ENCODE measurements around the gene TSPAN18. TPM values are rescaled to one million over a fixed set of nuclear protein-coding genes. Genes with fewer than 3 reads are reported as not detected.

The TSPAN18 gene
- total RNA-seq, 4 donors from 2014 or later, result 2.6 to 28.9 (median 4.9) TPM

- Histone ChIP-seq H3K4me1 (peaks cover 10 to 42% (median 14%) of the 10 kb centered on the region in 4 donors), H3K36me3 (no peaks in the 10 kb centered on the region), H3K4me3 (no peak overlapping the region), H3K27ac (no peak overlapping the region), H3K27me3 (no peaks in the 10 kb centered on the region), H3K9me3 (no peaks in the 10 kb centered on the region)
- in situ Hi-C loops (cut with MboI; ENCODE audit: low pct_ligation_motif_present in 1 of 4, low pct_unique_long_range_greater_than_20kb in 1 of 4, low sequenced_read_pairs in 3 of 4) (loop anchor here in 2 of 4 donors (25.0 kb wide), 1 partner anchor 393 kb away; no protein-coding TSS in a partner anchor), intact Hi-C loops (cut with DNase I; ENCODE audit: low total_unique reads) (no loop called here)
- DNase-seq, result no peak
- TF ChIP-seq POLR2A (IDR thresholded peaks at IDR 0.05), result no peak
- no peak for TF ChIP-seq CTCF (IDR thresholded peaks at IDR 0.05)
- no peak for TF ChIP-seq POLR2AphosphoS5 (IDR thresholded peaks at IDR 0.05)
- TF ChIP-seq EP300 (IDR thresholded peaks at IDR 0.05; ENCODE audit: low read depth), result no peak
- WGBS, 2 donors (ENCODE audit: low coverage in 1 of 2), result 42 to 72% methylated on average over 3 to 7 of the region's 7 CpGs
Measured at GRCh38 chr11:44944181-44944852, 217.6 kb downstream of the TSPAN18 start.

- TF ChIP-seq POLR2A (IDR thresholded peaks at IDR 0.05) (no peak), CTCF (IDR thresholded peaks at IDR 0.05) (no peak), POLR2AphosphoS5 (IDR thresholded peaks at IDR 0.05) (no peak), EP300 (IDR thresholded peaks at IDR 0.05; ENCODE audit: low read depth) (no peak)
- in situ Hi-C loops (cut with MboI; ENCODE audit: low pct_ligation_motif_present in 1 of 4, low pct_unique_long_range_greater_than_20kb in 1 of 4, low sequenced_read_pairs in 3 of 4), result loop anchor here in 2 of 4 donors (25.0 kb wide), 1 partner anchor 392 kb away; no protein-coding TSS in a partner anchor
- no peaks in the 10 kb centered on the region for H3K9me3 ChIP-seq
- no peaks in the 10 kb centered on the region for H3K27me3 ChIP-seq
- no peak for DNase-seq
- 48% methylated on average over 3 of the region's 3 CpGs; no CpG with 5 or more reads in 1 of the 2 donors for WGBS, 2 donors (ENCODE audit: low coverage in 1 of 2)
- intact Hi-C loops (cut with DNase I; ENCODE audit: low total_unique reads), result no loop called here
- H3K27ac ChIP-seq, result no peak overlapping the region
- H3K36me3 ChIP-seq, result no peaks in the 10 kb centered on the region
- H3K4me1 ChIP-seq, result peaks cover 10 to 46% (median 19%) of the 10 kb centered on the region in 4 donors
- no peak overlapping the region for H3K4me3 ChIP-seq
Measured at GRCh38 chr11:44944853-44945235, 218.1 kb downstream of the TSPAN18 start.

GRCh38 chr11:44945666-44946065 lies 218.9 kb downstream of the TSPAN18 start:
- H3K27me3 ChIP-seq, result no peaks in the 10 kb centered on the region
- H3K27ac ChIP-seq, result peak overlapping the region in 1 of 4 donors; percentile 43
- TF ChIP-seq CTCF (IDR thresholded peaks at IDR 0.05) (no peak), EP300 (IDR thresholded peaks at IDR 0.05; ENCODE audit: low read depth) (no peak)
- intact Hi-C loops (cut with DNase I; ENCODE audit: low total_unique reads), result no loop called here
- no peaks in the 10 kb centered on the region for H3K9me3 ChIP-seq
- no peak overlapping the region for H3K4me3 ChIP-seq
- 75 to 90% methylated on average over 9 to 11 of the region's 11 CpGs for WGBS, 2 donors (ENCODE audit: low coverage in 1 of 2)
- no peaks in the 10 kb centered on the region for H3K36me3 ChIP-seq
- H3K4me1 ChIP-seq, result peaks cover 10 to 46% (median 20%) of the 10 kb centered on the region in 4 donors
- no peak for DNase-seq
- in situ Hi-C loops (cut with MboI; ENCODE audit: low pct_ligation_motif_present in 1 of 4, low pct_unique_long_range_greater_than_20kb in 1 of 4, low sequenced_read_pairs in 3 of 4), result loop anchor here in 2 of 4 donors (25.0 kb wide), 1 partner anchor 392 kb away; no protein-coding TSS in a partner anchor

- TF ChIP-seq EP300 (IDR thresholded peaks at IDR 0.05; ENCODE audit: low read depth), result no peak
- no peak for TF ChIP-seq POLR2A (IDR thresholded peaks at IDR 0.05)
- no peak for TF ChIP-seq POLR2AphosphoS5 (IDR thresholded peaks at IDR 0.05)
- TF ChIP-seq CTCF (IDR thresholded peaks at IDR 0.05), result no peak
- Histone ChIP-seq H3K36me3 (no peaks in the 10 kb centered on the region), H3K9me3 (no peaks in the 10 kb centered on the region), H3K4me1 (peaks cover 10 to 47% (median 25%) of the 10 kb centered on the region in 4 donors), H3K27ac (peak overlapping the region in 1 of 4 donors; percentile 43), H3K4me3 (no peak overlapping the region), H3K27me3 (no peaks in the 10 kb centered on the region)
- in situ Hi-C loops (cut with MboI; ENCODE audit: low pct_ligation_motif_present in 1 of 4, low pct_unique_long_range_greater_than_20kb in 1 of 4, low sequenced_read_pairs in 3 of 4) (loop anchor here in 2 of 4 donors (25.0 kb wide), 1 partner anchor 391 kb away; no protein-coding TSS in a partner anchor), intact Hi-C loops (cut with DNase I; ENCODE audit: low total_unique reads) (no loop called here)
- WGBS, 2 donors (ENCODE audit: low coverage in 1 of 2), result 81% methylated on average over 12 of the region's 12 CpGs; no CpG with 5 or more reads in 1 of the 2 donors
- no peak for DNase-seq
Measured at GRCh38 chr11:44946263-44946662, 219.5 kb downstream of the TSPAN18 start.

All from transverse colon (tissue), 4 donors.